A172 (cell line): Measurements from ENCODE around the gene GNAI3. TPM values are rescaled to one million over a fixed set of nuclear protein-coding genes. Genes with fewer than 3 reads are reported as not detected.

ENCODE experiments used
- DNase-seq: peaks from one replicate; pipeline ENCODE4 v3.0.0-alpha.2; 2015; ENCODE audit warnings: low spot score
- total RNA-seq: library from RNA; depleted of rRNA; stranded (reverse); fragments of >200 nt; shearing (Covaris generic); gene quantifications from 2 replicates; pipeline ENCODE4 v1.2.3, GENCODE V29; 2014

GNAI3 gene
- total RNA-seq, 1 experiment from 2014 or later: 14.8 TPM

GRCh38 chr1:109624201-109625010, 76.0 kb downstream of the GNAI3 start:
- no peak for DNase-seq

- DNase-seq: no peak
Measured at GRCh38 chr1:109625176-109625575, 76.8 kb downstream of the GNAI3 start.

GRCh38 chr1:109625601-109626560, 77.5 kb downstream of the GNAI3 start:
- no peak for DNase-seq

- no peak for DNase-seq
Measured at GRCh38 chr1:109626682-109627408, 78.4 kb downstream of the GNAI3 start.

- DNase-seq: no peak
Measured at GRCh38 chr1:109627692-109628399, 79.4 kb downstream of the GNAI3 start.

GRCh38 chr1:109628540-109629321, 80.3 kb downstream of the GNAI3 start:
- DNase-seq: peak; percentile 73

GRCh38 chr1:109629372-109630030, 81.1 kb downstream of the GNAI3 start:
- no peak for DNase-seq

GRCh38 chr1:109630081-109630897, 81.9 kb downstream of the GNAI3 start:
- DNase-seq: no peak

- DNase-seq: no peak
Measured at GRCh38 chr1:109630898-109631512, 82.6 kb downstream of the GNAI3 start.

GRCh38 chr1:109631513-109632505, 83.4 kb downstream of the GNAI3 start:
- DNase-seq: no peak

GRCh38 chr1:109632671-109633346, 84.4 kb downstream of the GNAI3 start:
- DNase-seq: no peak

- no peak for DNase-seq
Measured at GRCh38 chr1:109634292-109634691, 85.9 kb downstream of the GNAI3 start.

GRCh38 chr1:109634771-109635750, 86.6 kb downstream of the GNAI3 start:
- no peak for DNase-seq

- DNase-seq: no peak
Measured at GRCh38 chr1:109635862-109636200, 87.4 kb downstream of the GNAI3 start.

GRCh38 chr1:109636201-109636952, 88.0 kb downstream of the GNAI3 start:
- peak; percentile 55 for DNase-seq
